ENCODE measurements around the gene UAP1L1.

DNA sequence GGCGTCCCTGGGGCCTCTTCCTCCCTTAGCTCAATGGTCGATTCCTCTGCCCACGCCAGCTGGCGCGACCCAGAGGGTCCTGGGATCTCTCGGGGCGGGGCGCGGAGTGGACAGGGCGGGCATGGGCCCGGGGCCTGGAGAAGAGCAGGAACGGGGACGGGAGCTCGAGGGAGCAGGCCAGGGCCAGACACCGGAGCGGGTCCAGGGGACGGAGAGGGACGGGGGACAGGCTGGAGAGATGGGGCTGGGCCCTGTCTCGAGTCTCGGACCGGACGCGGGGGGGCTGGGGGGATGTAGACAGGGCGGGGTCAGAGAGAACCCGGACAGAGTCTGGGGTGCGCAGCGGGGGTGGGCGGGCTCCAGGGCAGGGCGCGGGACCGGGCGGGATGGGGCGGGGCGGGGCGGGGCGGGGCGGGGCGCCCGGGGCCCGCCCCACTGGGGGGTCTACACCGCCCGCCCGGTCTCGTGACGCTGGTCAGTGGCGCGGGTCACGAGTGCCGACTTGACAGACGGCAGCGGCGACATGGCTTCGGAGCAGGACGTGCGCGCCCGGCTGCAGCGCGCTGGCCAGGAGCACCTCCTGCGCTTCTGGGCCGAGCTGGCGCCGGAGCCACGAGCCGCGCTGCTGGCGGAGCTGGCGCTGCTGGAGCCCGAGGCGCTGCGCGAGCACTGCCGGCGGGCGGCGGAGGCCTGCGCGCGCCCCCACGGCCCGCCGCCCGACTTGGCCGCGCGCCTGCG is at the start of gene UAP1L1:
- TF ChIP-seq CTCF (IDR thresholded peaks at IDR 0.05; ENCODE audit: low read length) = no peak
- TF ChIP-seq EZH2phosphoT487 (IDR thresholded peaks at IDR 0.05; ENCODE audit: low read length) = no peak
